ENCODE measurements around the gene ANO6.

GRCh38 chr12:45223868-45224267 lies 8.0 kb downstream of the ANO6 start:
- TF ChIP-seq CTCF (IDR thresholded peaks at IDR 0.05), result no peak
- no peak for TF ChIP-seq POLR2A (IDR thresholded peaks at IDR 0.05)
